GM21423 (cell line): ENCODE results near the gene TNPO1.
"Not testable (repeated sequence)": the region's sequence is repeated elsewhere in the genome, so short reads cannot be mapped to it uniquely, and the experiment has no call there.

Source experiments
- ATAC-seq: cut with Tn5 transposase; IDR thresholded peaks from one replicate; pipeline ENCODE4 v1.9.1; 2021; ENCODE audit warnings: mild to moderate bottlenecking, moderate library complexity; ENCODE audit not compliant: unreplicated experiment

The TNPO1 gene

GRCh38 chr5:72925336-72926010 lies 109.0 kb downstream of the TNPO1 start:
- no peak for ATAC-seq

GRCh38 chr5:72932686-72933085 lies 116.2 kb downstream of the TNPO1 start:
- ATAC-seq = not testable (repeated sequence)

- not testable (repeated sequence) for ATAC-seq
Observed at GRCh38 chr5:72934953-72935725, 118.7 kb downstream of the TNPO1 start.

- no peak for ATAC-seq
Observed at GRCh38 chr5:72936893-72937292, 120.4 kb downstream of the TNPO1 start.

GRCh38 chr5:72937517-72938061 lies 121.1 kb downstream of the TNPO1 start:
- ATAC-seq = no peak

GRCh38 chr5:72938206-72938605 lies 121.7 kb downstream of the TNPO1 start:
- no peak for ATAC-seq

GRCh38 chr5:72940082-72940481 lies 123.6 kb downstream of the TNPO1 start:
- no peak for ATAC-seq

- no peak for ATAC-seq
Observed at GRCh38 chr5:72943307-72943706, 126.8 kb downstream of the TNPO1 start.

GRCh38 chr5:72947498-72947897 lies 131.0 kb downstream of the TNPO1 start:
- ATAC-seq = no peak

- ATAC-seq = no peak
Observed at GRCh38 chr5:72949481-72949880, 133.0 kb downstream of the TNPO1 start.

- ATAC-seq = no peak
Observed at GRCh38 chr5:72951671-72952468, 135.4 kb downstream of the TNPO1 start.

GRCh38 chr5:72954389-72954788 lies 137.9 kb downstream of the TNPO1 start:
- no peak for ATAC-seq

- peak; percentile 35 for ATAC-seq
Observed at GRCh38 chr5:72955143-72955767, 138.8 kb downstream of the TNPO1 start.

- peak; percentile 92 for ATAC-seq
Observed at GRCh38 chr5:72955768-72956323, 139.4 kb downstream of the TNPO1 start, which contains the start of gene FCHO2. Gene FCHO2, plus strand, starts transcription at chr5:72956041. Its CDS starts 56 bp downstream, at chr5:72956097.

GRCh38 chr5:72956324-72957140 lies 140.1 kb downstream of the TNPO1 start:
- ATAC-seq = peak; percentile 42

GRCh38 chr5:72957337-72957736 lies 140.9 kb downstream of the TNPO1 start:
- ATAC-seq = no peak

GRCh38 chr5:72959257-72959656 lies 142.8 kb downstream of the TNPO1 start:
- no peak for ATAC-seq
